HEK293 (cell line): ENCODE data around the gene TCIRG1.

Experiments
- HOXA7 ChIP-seq: sonication (generic); formaldehyde crosslinking; IDR thresholded peaks from 2 replicates; pipeline ENCODE4 v1.8.1; 2022; ENCODE audit warnings: missing genetic modification reagents, borderline replicate concordance
- HOXC10 ChIP-seq: sonication (generic); formaldehyde crosslinking; IDR thresholded peaks from 2 replicates; pipeline ENCODE4 v1.8.1; 2023; ENCODE audit warnings: mild to moderate bottlenecking, missing genetic modification reagents
- KLF1 ChIP-seq: fragments of 450-650 bp; formaldehyde crosslinking; IDR thresholded peaks from 2 replicates; pipeline ENCODE4 v1.5.1; 2016; ENCODE audit warnings: missing biosample characterization, missing genetic modification characterization
- MYNN ChIP-seq: fragments of 450-650 bp; formaldehyde crosslinking; IDR thresholded peaks from 2 replicates; pipeline ENCODE4 v1.5.1; 2016; ENCODE audit warnings: missing biosample characterization, missing genetic modification characterization, borderline replicate concordance
- MZF1 ChIP-seq: fragments of 450-650 bp; formaldehyde crosslinking; IDR thresholded peaks from 2 replicates; pipeline ENCODE4 v1.5.1; 2017; ENCODE audit warnings: missing biosample characterization, missing genetic modification characterization, borderline replicate concordance
- RBAK ChIP-seq: fragments of 450-650 bp; formaldehyde crosslinking; IDR thresholded peaks from 2 replicates; pipeline ENCODE4 v1.5.1; 2016; ENCODE audit warnings: missing biosample characterization, missing genetic modification characterization
- REPIN1 ChIP-seq: fragments of 450-650 bp; formaldehyde crosslinking; IDR thresholded peaks from 2 replicates; pipeline ENCODE4 v1.5.1; 2017; ENCODE audit warnings: missing biosample characterization, missing genetic modification characterization, low read depth
- ZBTB20 ChIP-seq: fragments of 450-650 bp; formaldehyde crosslinking; IDR thresholded peaks from 2 replicates; pipeline ENCODE4 v1.5.1; 2016; ENCODE audit warnings: missing biosample characterization, missing genetic modification characterization
- ZBTB21 ChIP-seq: fragments of 450-650 bp; formaldehyde crosslinking; IDR thresholded peaks from 2 replicates; pipeline ENCODE4 v1.5.1; 2017; ENCODE audit warnings: missing biosample characterization, missing genetic modification characterization
- ZNF10 ChIP-seq: fragments of 450-650 bp; formaldehyde crosslinking; IDR thresholded peaks from 2 replicates; pipeline ENCODE4 v1.5.1; 2017; ENCODE audit warnings: missing biosample characterization, missing genetic modification characterization
- ZNF114 ChIP-seq: fragments of 450-650 bp; formaldehyde crosslinking; IDR thresholded peaks from 2 replicates; pipeline ENCODE4 v1.5.0; 2017; ENCODE audit warnings: missing biosample characterization, missing genetic modification characterization
- ZNF133 ChIP-seq: fragments of 450-650 bp; formaldehyde crosslinking; IDR thresholded peaks from 2 replicates; pipeline ENCODE4 v1.5.1; 2016; ENCODE audit warnings: missing biosample characterization, missing genetic modification characterization
- ZNF148 ChIP-seq: fragments of 450-650 bp; formaldehyde crosslinking; IDR thresholded peaks from 2 replicates; pipeline ENCODE4 v1.5.0; 2017; ENCODE audit warnings: missing biosample characterization, missing genetic modification characterization, borderline replicate concordance
- ZNF202 ChIP-seq: fragments of 450-650 bp; formaldehyde crosslinking; IDR thresholded peaks from 2 replicates; pipeline ENCODE4 v1.5.1; 2016; ENCODE audit warnings: missing biosample characterization, missing genetic modification characterization, borderline replicate concordance
- ZNF211 ChIP-seq: fragments of 450-650 bp; formaldehyde crosslinking; IDR thresholded peaks from 2 replicates; pipeline ENCODE4 v1.5.1; 2016; ENCODE audit warnings: low read depth, missing biosample characterization, missing genetic modification characterization
- ZNF214 ChIP-seq: fragments of 450-650 bp; formaldehyde crosslinking; IDR thresholded peaks from 2 replicates; pipeline ENCODE4 v1.5.1; 2017; ENCODE audit warnings: missing biosample characterization, mild to moderate bottlenecking, missing genetic modification characterization, borderline replicate concordance
- ZNF248 ChIP-seq: fragments of 450-650 bp; formaldehyde crosslinking; IDR thresholded peaks from 2 replicates; pipeline ENCODE4 v1.5.1; 2017; ENCODE audit warnings: missing biosample characterization, missing genetic modification characterization
- ZNF302 ChIP-seq: fragments of 450-650 bp; formaldehyde crosslinking; IDR thresholded peaks from 2 replicates; pipeline ENCODE4 v1.5.1; 2016; ENCODE audit warnings: missing biosample characterization, missing genetic modification characterization, low read depth
- ZNF335 ChIP-seq: fragments of 450-650 bp; formaldehyde crosslinking; conservative IDR thresholded peaks from 2 replicates; pipeline ENCODE4 v1.5.1; 2016; ENCODE audit warnings: missing biosample characterization, missing genetic modification characterization
- ZNF394 ChIP-seq: fragments of 450-650 bp; formaldehyde crosslinking; IDR thresholded peaks from 2 replicates; pipeline ENCODE4 v1.5.1; 2016; ENCODE audit warnings: missing biosample characterization, missing genetic modification characterization, mild to moderate bottlenecking, moderate library complexity, borderline replicate concordance
- ZNF473 ChIP-seq: fragments of 450-650 bp; formaldehyde crosslinking; IDR thresholded peaks from 2 replicates; pipeline ENCODE4 v1.5.1; 2017; ENCODE audit warnings: missing biosample characterization, missing genetic modification characterization
- ZNF48 ChIP-seq: fragments of 450-650 bp; formaldehyde crosslinking; IDR thresholded peaks from 2 replicates; pipeline ENCODE4 v1.5.1; 2016; ENCODE audit warnings: missing biosample characterization, missing genetic modification characterization
- ZNF488 ChIP-seq: fragments of 450-650 bp; formaldehyde crosslinking; IDR thresholded peaks from 2 replicates; pipeline ENCODE4 v1.5.1; 2016; ENCODE audit warnings: missing biosample characterization, missing genetic modification characterization
- ZNF510 ChIP-seq: fragments of 450-650 bp; formaldehyde crosslinking; IDR thresholded peaks from 2 replicates; pipeline ENCODE4 v1.5.1; 2018; ENCODE audit warnings: mild to moderate bottlenecking, missing genetic modification characterization, missing biosample characterization; ENCODE audit not compliant: insufficient replicate concordance
- ZNF558 ChIP-seq: fragments of 450-650 bp; formaldehyde crosslinking; IDR thresholded peaks from 2 replicates; pipeline ENCODE4 v1.5.1; 2016; ENCODE audit warnings: missing biosample characterization, missing genetic modification characterization
- ZNF561 ChIP-seq: fragments of 450-650 bp; IDR thresholded peaks from 2 replicates; pipeline ENCODE4 v1.5.1; 2018; ENCODE audit warnings: missing biosample characterization, missing genetic modification characterization, borderline replicate concordance
- ZNF571 ChIP-seq: fragments of 450-650 bp; formaldehyde crosslinking; IDR thresholded peaks from 2 replicates; pipeline ENCODE4 v1.5.0; 2017; ENCODE audit warnings: missing biosample characterization, missing genetic modification characterization
- ZNF585B ChIP-seq: fragments of 450-650 bp; formaldehyde crosslinking; IDR thresholded peaks from 2 replicates; pipeline ENCODE4 v1.5.1; 2016; ENCODE audit warnings: missing biosample characterization, missing genetic modification characterization
- ZNF600 ChIP-seq: fragments of 450-650 bp; formaldehyde crosslinking; IDR thresholded peaks from 2 replicates; pipeline ENCODE4 v1.5.1; 2016; ENCODE audit warnings: missing biosample characterization, missing genetic modification characterization
- ZNF624 ChIP-seq: fragments of 450-650 bp; formaldehyde crosslinking; IDR thresholded peaks from 2 replicates; pipeline ENCODE4 v1.5.1; 2017; ENCODE audit warnings: missing biosample characterization, missing genetic modification characterization
- ZNF654 ChIP-seq: fragments of 450-650 bp; formaldehyde crosslinking; IDR thresholded peaks from 2 replicates; pipeline ENCODE4 v1.5.1; 2016; ENCODE audit warnings: low read depth, missing biosample characterization, missing genetic modification characterization
- ZNF660 ChIP-seq: fragments of 450-650 bp; IDR thresholded peaks from 2 replicates; pipeline ENCODE4 v1.5.1; 2018; ENCODE audit warnings: missing biosample characterization, mild to moderate bottlenecking, missing genetic modification characterization
- ZNF701 ChIP-seq: fragments of 450-650 bp; formaldehyde crosslinking; IDR thresholded peaks from 2 replicates; pipeline ENCODE4 v1.5.1; 2016; ENCODE audit warnings: missing biosample characterization, missing genetic modification characterization
- ZNF843 ChIP-seq: fragments of 450-650 bp; formaldehyde crosslinking; IDR thresholded peaks from 2 replicates; pipeline ENCODE4 v1.5.1; 2016; ENCODE audit warnings: missing biosample characterization, missing genetic modification characterization
- ZSCAN16 ChIP-seq: fragments of 450-650 bp; formaldehyde crosslinking; IDR thresholded peaks from 2 replicates; pipeline ENCODE4 v1.5.1; 2016; ENCODE audit warnings: missing biosample characterization, missing genetic modification characterization
- ZXDB ChIP-seq: fragments of 450-650 bp; formaldehyde crosslinking; IDR thresholded peaks from 2 replicates; pipeline ENCODE4 v1.5.1; 2016; ENCODE audit warnings: missing biosample characterization, missing genetic modification characterization

TCIRG1 gene

GRCh38 chr11:68003846-68004550, 34.8 kb upstream of the TCIRG1 start, which contains the start of gene UNC93B1 (continued):
- no peak for TF ChIP-seq ZNF211 (tag by site-specific recombination)
- no peak for TF ChIP-seq ZNF660 (tag by site-specific recombination)
- TF ChIP-seq ZNF600 (tag by site-specific recombination) = no peak
- TF ChIP-seq ZNF302 = no peak
- TF ChIP-seq ZNF571 = no peak
- TF ChIP-seq ZNF394 (tag by site-specific recombination) = no peak
- TF ChIP-seq RBAK (tag by site-specific recombination) = no peak
- TF ChIP-seq ZSCAN16 (tag by site-specific recombination) = no peak
- no peak for TF ChIP-seq ZBTB21 (tag by site-specific recombination)
- TF ChIP-seq ZNF133 = no peak
- TF ChIP-seq ZXDB (tag by site-specific recombination) = peak; percentile 51
- no peak for TF ChIP-seq ZNF10 (tag by site-specific recombination)
- TF ChIP-seq ZBTB20 (tag by site-specific recombination) = no peak
- no peak for TF ChIP-seq ZNF701 (tag by site-specific recombination)
- no peak for TF ChIP-seq ZNF624 (tag by site-specific recombination)
- peak; percentile 56; the same call in 1 of the 2 replicates for TF ChIP-seq KLF1 (tag by site-specific recombination)
- no peak for TF ChIP-seq ZNF558
- no peak for TF ChIP-seq ZNF202 (tag by site-specific recombination)
- no peak for TF ChIP-seq ZNF248 (tag by site-specific recombination)
- TF ChIP-seq ZNF561 (tag by site-specific recombination) = peak; percentile 72; the same call in 1 of the 2 replicates
- no peak for TF ChIP-seq ZNF148 (tag by site-specific recombination)
- 0 out of 2 replicates have a peak, but pooled peaks have one; percentile 13 for TF ChIP-seq ZNF843 (tag by site-specific recombination)
- no peak for TF ChIP-seq ZNF654
- TF ChIP-seq REPIN1 (tag by site-specific recombination) = no peak
- TF ChIP-seq ZNF214 (tag by site-specific recombination) = no peak
- TF ChIP-seq ZNF488 = no peak
- no peak for TF ChIP-seq MZF1
- no peak for TF ChIP-seq ZNF585B
- TF ChIP-seq ZNF335 (tag by site-specific recombination) = peak; percentile 53; the same call in 1 of the 2 replicates
- TF ChIP-seq ZNF114 (tag by site-specific recombination) = no peak
- no peak for TF ChIP-seq HOXA7 (CRISPR knock-in tag)
- no peak for TF ChIP-seq ZNF48 (tag by site-specific recombination)
- no peak for TF ChIP-seq ZNF510
- TF ChIP-seq MYNN = no peak
- no peak for TF ChIP-seq ZNF473 (tag by site-specific recombination)
- TF ChIP-seq HOXC10 (CRISPR knock-in tag) = no peak
